Natural killer cell (primary cell): ENCODE measurements around the gene GLYATL3. TPM values are rescaled to one million over a fixed set of nuclear protein-coding genes. Genes with fewer than 3 reads are reported as not detected.

Experiments
- ATAC-seq, 3 donors: fragments of 150-1000 bp in 2 of 3; fragments of 200-7000 bp in 1 of 3; cut with Tn5 transposase; 1 replicate in 1 of 3; 2 replicates in 2 of 3; pipeline ENCODE4 v1.10.0; 2021; ENCODE audit warnings: mild to moderate bottlenecking in 2 of 3, moderate library complexity in 2 of 3
- DNase-seq, 2 donors: peaks; one replicate each; pipeline versions ENCODE4 v3.0.0 to v3.0.0-alpha.2; 2013 to 2021; ENCODE audit warnings: mixed read lengths in 1 of 2
- H3K27ac ChIP-seq: one replicate; pipeline ENCODE4 v1.5.1; 2013; ENCODE audit warnings: mild to moderate bottlenecking, low read length
- H3K27me3 ChIP-seq: one replicate; pipeline ENCODE4 v1.6.1; 2013; ENCODE audit warnings: low read length; ENCODE audit not compliant: control insufficient read depth, insufficient read depth
- H3K36me3 ChIP-seq: one replicate; pipeline ENCODE4 v1.6.1; 2013; ENCODE audit warnings: low read length; ENCODE audit not compliant: control insufficient read depth, insufficient read depth
- H3K4me1 ChIP-seq: one replicate; pipeline ENCODE4 v1.6.1; 2013; ENCODE audit warnings: low read length; ENCODE audit not compliant: control insufficient read depth, insufficient read depth
- H3K4me3 ChIP-seq: one replicate; pipeline ENCODE4 v1.5.1; 2013; ENCODE audit warnings: low read length
- H3K9me3 ChIP-seq: one replicate; pipeline ENCODE4 v1.6.1; 2013; ENCODE audit warnings: low read length; ENCODE audit not compliant: control insufficient read depth, insufficient read depth
- H3K27ac Mint-ChIP-seq, 2 donors: one replicate each; pipeline ENCODE4 v1.8.0; 2022; ENCODE audit warnings: mild to moderate bottlenecking in 2 of 2, mixed read lengths in 2 of 2, moderate library complexity in 1 of 2
- H3K27me3 Mint-ChIP-seq, 2 donors: one replicate each; pipeline ENCODE4 v1.8.0; 2022; ENCODE audit warnings: low read depth in 2 of 2, mixed read lengths in 2 of 2
- H3K36me3 Mint-ChIP-seq: one replicate; pipeline ENCODE4 v1.8.0; 2022; ENCODE audit warnings: mixed read lengths
- H3K4me1 Mint-ChIP-seq, 2 donors: one replicate each; pipeline ENCODE4 v1.8.0; 2022; ENCODE audit warnings: mixed read lengths in 2 of 2
- H3K4me3 Mint-ChIP-seq: one replicate; pipeline ENCODE4 v1.8.0; 2022; ENCODE audit warnings: mild to moderate bottlenecking, moderate library complexity, mixed read lengths
- H3K9me3 Mint-ChIP-seq, 2 donors: one replicate each; pipeline ENCODE4 v1.8.0; 2022; ENCODE audit warnings: mixed read lengths in 2 of 2
- CTCF ChIP-seq: fragments of 200-600 bp; IDR thresholded peaks from one replicate; pipeline ENCODE4 v1.8.0; 2022; ENCODE audit warnings: antibody characterized with exemption
- WGBS: methylation state at CpG from one replicate; pipeline ENCODE4 v1.1.7; 2013; ENCODE audit warnings: missing lambda C conversion rate; ENCODE audit not compliant: insufficient coverage; 5-methylcytosine and 5-hydroxymethylcytosine counted together
- intact Hi-C: fragments of 100-400 bp; cut with micrococcal nuclease; formaldehyde crosslinking; loops from one replicate; pipeline ENCODE4 v1.14.2; 2022
- total RNA-seq, 4 donors: library from RNA; stranded (reverse); fragments of 120-200 nt in 1 of 4; gene quantifications; one replicate each; pipeline versions ENCODE4 v1.2.3 to v1.2.4, GENCODE V29; 2013 to 2022

GLYATL3 gene
- total RNA-seq, 3 donors from 2014 or later (not counting 1 experiment from before 2014, with no cell fraction given), result not detected

DNA sequence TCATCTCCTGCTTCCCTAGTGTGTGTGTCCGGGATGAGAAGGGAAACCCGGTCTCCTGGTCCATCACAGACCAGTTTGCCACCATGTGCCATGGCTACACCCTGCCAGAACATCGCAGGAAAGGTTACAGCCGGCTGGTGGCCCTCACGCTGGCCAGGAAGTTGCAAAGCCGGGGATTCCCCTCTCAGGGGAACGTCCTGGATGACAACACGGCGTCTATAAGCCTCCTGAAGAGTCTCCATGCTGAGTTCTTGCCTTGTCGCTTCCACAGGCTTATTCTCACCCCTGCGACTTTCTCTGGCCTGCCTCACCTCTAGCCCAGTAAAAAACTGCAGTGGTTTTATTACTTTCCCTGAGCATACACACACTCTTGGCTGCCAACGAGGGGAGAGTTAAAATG, 26.9 kb downstream of the GLYATL3 start:
- no peak for DNase-seq
- no peaks in the 10 kb centered on the region for H3K9me3 Mint-ChIP-seq
- peaks cover 2% of the 10 kb centered on the region for H3K27me3 ChIP-seq
- no peak overlapping the region for H3K4me3 Mint-ChIP-seq
- H3K27ac ChIP-seq, result no peak overlapping the region
- no peaks in the 10 kb centered on the region for H3K9me3 ChIP-seq
- H3K36me3 Mint-ChIP-seq, result no peaks in the 10 kb centered on the region
- intact Hi-C loops, result no loop called here
- no peak for ATAC-seq
- H3K27ac Mint-ChIP-seq, result no peak overlapping the region
- H3K27me3 Mint-ChIP-seq, result no peaks in the 10 kb centered on the region
- no peak for TF ChIP-seq CTCF
- 81% methylated on average over 12 of the region's 12 CpGs for WGBS
- H3K4me3 ChIP-seq, result no peak overlapping the region
- H3K4me1 Mint-ChIP-seq, result no peaks in the 10 kb centered on the region
- no peaks in the 10 kb centered on the region for H3K4me1 ChIP-seq
- H3K36me3 ChIP-seq, result no peaks in the 10 kb centered on the region

DNA sequence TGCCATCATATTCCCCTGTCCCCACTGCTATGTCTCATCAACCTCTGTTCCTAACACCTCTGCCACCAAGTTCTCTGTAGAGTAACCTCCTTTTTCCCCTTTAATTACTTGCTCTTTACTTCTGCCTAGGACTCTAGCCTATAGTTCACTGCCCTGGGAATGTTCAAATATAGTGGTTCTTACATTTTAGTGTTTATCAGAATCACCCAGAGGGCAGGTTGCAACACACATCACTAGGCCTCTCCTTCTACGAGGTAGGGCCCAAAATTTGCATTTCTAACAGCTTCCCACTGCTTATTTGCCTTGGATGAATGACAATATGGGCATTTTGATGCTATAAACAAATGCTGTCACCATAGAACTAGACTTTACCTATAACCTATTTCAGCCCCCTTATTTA, 27.6 kb downstream of the GLYATL3 start:
- DNase-seq, result no peak
- H3K27me3 Mint-ChIP-seq, result no peaks in the 10 kb centered on the region
- H3K27ac ChIP-seq, result no peak overlapping the region

GRCh38 chr6:49528571-49528970, 28.8 kb downstream of the GLYATL3 start:
- no peaks in the 10 kb centered on the region for H3K27me3 ChIP-seq
- no peak for DNase-seq
- no peak overlapping the region for H3K4me3 ChIP-seq
- H3K27ac Mint-ChIP-seq, result no peak overlapping the region
- no peaks in the 10 kb centered on the region for H3K36me3 Mint-ChIP-seq
- H3K4me1 Mint-ChIP-seq, result no peaks in the 10 kb centered on the region
- no peak overlapping the region for H3K4me3 Mint-ChIP-seq
- H3K9me3 ChIP-seq, result no peaks in the 10 kb centered on the region
- H3K27me3 Mint-ChIP-seq, result no peaks in the 10 kb centered on the region
- TF ChIP-seq CTCF, result no peak
- 97% methylated on average over 2 of the region's 3 CpGs for WGBS
- H3K9me3 Mint-ChIP-seq, result no peaks in the 10 kb centered on the region
- intact Hi-C loops, result no loop called here
- H3K27ac ChIP-seq, result no peak overlapping the region
- no peaks in the 10 kb centered on the region for H3K36me3 ChIP-seq
- ATAC-seq, result no peak
- no peaks in the 10 kb centered on the region for H3K4me1 ChIP-seq

More for the DNA sequence above, 27.6 kb downstream of the GLYATL3 start:
- intact Hi-C loops, result no loop called here
- H3K36me3 Mint-ChIP-seq, result no peaks in the 10 kb centered on the region
- no peaks in the 10 kb centered on the region for H3K4me1 Mint-ChIP-seq
- H3K9me3 Mint-ChIP-seq, result no peaks in the 10 kb centered on the region
- TF ChIP-seq CTCF, result no peak
- no peak overlapping the region for H3K4me3 ChIP-seq
- no peaks in the 10 kb centered on the region for H3K36me3 ChIP-seq
- H3K27ac Mint-ChIP-seq, result no peak overlapping the region
- no peaks in the 10 kb centered on the region for H3K4me1 ChIP-seq
- no peak for ATAC-seq
- H3K27me3 ChIP-seq, result no peaks in the 10 kb centered on the region
- no peaks in the 10 kb centered on the region for H3K9me3 ChIP-seq
- WGBS, result 80% methylated on average over 1 of the region's 1 CpG
- H3K4me3 Mint-ChIP-seq, result no peak overlapping the region

GRCh38 chr6:49530141-49530776, 30.5 kb downstream of the GLYATL3 start:
- H3K9me3 ChIP-seq, result no peaks in the 10 kb centered on the region
- no peaks in the 10 kb centered on the region for H3K27me3 Mint-ChIP-seq
- H3K4me1 Mint-ChIP-seq, result no peaks in the 10 kb centered on the region
- no peaks in the 10 kb centered on the region for H3K4me1 ChIP-seq
- intact Hi-C loops, result loop anchor here (10.0 kb wide), 1 partner anchor 305 kb away; no protein-coding TSS in a partner anchor
- WGBS, result no CpG with 5 or more reads among the region's 2 CpGs
- no peak overlapping the region for H3K27ac Mint-ChIP-seq
- no peak for ATAC-seq
- no peaks in the 10 kb centered on the region for H3K9me3 Mint-ChIP-seq
- H3K36me3 Mint-ChIP-seq, result no peaks in the 10 kb centered on the region
- TF ChIP-seq CTCF, result no peak
- H3K36me3 ChIP-seq, result no peaks in the 10 kb centered on the region
- no peaks in the 10 kb centered on the region for H3K27me3 ChIP-seq
- H3K4me3 ChIP-seq, result no peak overlapping the region
- no peak overlapping the region for H3K27ac ChIP-seq
- H3K4me3 Mint-ChIP-seq, result no peak overlapping the region
- no peak for DNase-seq
